ENCODE measurements around the gene E4F1.
"Not testable (repeated sequence)": the region's sequence is repeated elsewhere in the genome, so short reads cannot be mapped to it uniquely, and the experiment has no call there.

Gene E4F1

GRCh38 chr16:2190002-2190658 lies 33.3 kb upstream of the E4F1 start:
- DNase-seq (ENCODE audit: low spot score), result no peak

GRCh38 chr16:2190659-2191445 lies 32.5 kb upstream of the E4F1 start:
- no peak for DNase-seq (ENCODE audit: low spot score)

- no peak for DNase-seq (ENCODE audit: low spot score)
These were observed 32.0 kb upstream of the E4F1 start for GRCh38 chr16:2191446-2191706.

GRCh38 chr16:2194166-2194834 lies 29.1 kb upstream of the E4F1 start:
- DNase-seq (ENCODE audit: low spot score), result no peak

- DNase-seq (ENCODE audit: low spot score), result peak; percentile 88
These were observed 28.5 kb upstream of the E4F1 start for GRCh38 chr16:2194852-2195321.

- no peak for DNase-seq (ENCODE audit: low spot score)
These were observed 27.8 kb upstream of the E4F1 start for GRCh38 chr16:2195322-2196161.

- no peak for DNase-seq (ENCODE audit: low spot score)
These were observed 27.0 kb upstream of the E4F1 start, which contains the start of gene CASKIN1 for GRCh38 chr16:2196162-2196980. Gene CASKIN1, minus strand, starts transcription at chr16:2196605. Its CDS starts 173 bp downstream, at chr16:2196432.

GRCh38 chr16:2196981-2197511 lies 26.3 kb upstream of the E4F1 start:
- no peak for DNase-seq (ENCODE audit: low spot score)

- no peak for DNase-seq (ENCODE audit: low spot score)
These were observed 25.6 kb upstream of the E4F1 start for GRCh38 chr16:2197765-2198164.

GRCh38 chr16:2198283-2198682 lies 25.1 kb upstream of the E4F1 start:
- DNase-seq (ENCODE audit: low spot score), result no peak

- DNase-seq (ENCODE audit: low spot score), result no peak
These were observed 24.3 kb upstream of the E4F1 start for GRCh38 chr16:2199095-2199494.

GRCh38 chr16:2199621-2200139 lies 23.7 kb upstream of the E4F1 start:
- DNase-seq (ENCODE audit: low spot score), result no peak

GRCh38 chr16:2200313-2200712 lies 23.1 kb upstream of the E4F1 start:
- no peak for DNase-seq (ENCODE audit: low spot score)

GRCh38 chr16:2203119-2203688 lies 20.2 kb upstream of the E4F1 start:
- not testable (repeated sequence) for DNase-seq (ENCODE audit: low spot score)

- no peak for DNase-seq (ENCODE audit: low spot score)
These were observed 18.8 kb upstream of the E4F1 start for GRCh38 chr16:2204416-2205103.

- peak; percentile 80 for DNase-seq (ENCODE audit: low spot score)
These were observed 18.1 kb upstream of the E4F1 start, which contains the start of gene MLST8 for GRCh38 chr16:2205104-2205966. Gene MLST8, plus strand, starts transcription at chr16:2205454. Its CDS starts 632 bp downstream, at chr16:2206086.

GRCh38 chr16:2205967-2206313 lies 17.5 kb upstream of the E4F1 start:
- no peak for DNase-seq (ENCODE audit: low spot score)

GRCh38 chr16:2206420-2206779 lies 17.0 kb upstream of the E4F1 start:
- no peak for DNase-seq (ENCODE audit: low spot score)
